ENCODE data around the gene GMPPB.
A peak's percentile ranks its signal among the peaks of the same experiment; 100 is the strongest.
"Not testable (repeated sequence)": the region's sequence is repeated elsewhere in the genome, so short reads cannot be mapped to it uniquely, and the experiment has no call there.

Gene GMPPB

DNA sequence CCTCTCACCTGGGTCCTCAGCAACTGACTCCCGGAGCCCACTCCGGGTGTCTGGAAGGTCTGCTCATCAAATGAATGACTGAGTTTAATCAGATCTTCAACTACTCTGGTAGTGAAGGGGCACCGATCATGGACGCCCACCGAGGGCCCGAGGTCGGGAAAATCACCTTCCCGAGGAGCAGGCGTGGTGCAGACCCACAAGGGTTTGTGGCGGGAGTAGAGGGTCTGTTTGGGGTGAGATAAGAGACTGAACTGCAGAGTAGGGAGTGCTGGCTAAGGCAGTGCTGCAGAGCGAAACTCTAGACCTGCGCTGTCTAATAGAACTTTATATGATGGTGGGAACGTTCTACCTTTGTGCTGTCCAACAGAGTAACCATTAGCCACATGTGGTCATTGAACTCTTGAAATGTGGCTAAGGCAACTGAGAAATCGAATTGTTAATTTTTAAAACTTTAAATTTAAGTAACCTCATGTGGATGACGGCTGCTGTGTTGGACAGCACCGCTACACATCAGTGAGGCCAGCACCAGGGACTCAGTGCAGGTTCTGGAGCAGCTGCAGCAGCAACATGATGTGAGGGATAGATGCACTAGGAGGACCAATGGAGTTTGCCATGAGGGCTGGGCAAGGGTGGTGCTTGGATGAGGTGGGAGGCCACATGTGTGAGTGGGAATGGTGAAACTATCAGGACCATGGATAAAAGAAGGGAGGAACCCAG, 33.7 kb downstream of the GMPPB start:
- DNase-seq (ENCODE audit: low read depth) = not testable (repeated sequence)

DNA sequence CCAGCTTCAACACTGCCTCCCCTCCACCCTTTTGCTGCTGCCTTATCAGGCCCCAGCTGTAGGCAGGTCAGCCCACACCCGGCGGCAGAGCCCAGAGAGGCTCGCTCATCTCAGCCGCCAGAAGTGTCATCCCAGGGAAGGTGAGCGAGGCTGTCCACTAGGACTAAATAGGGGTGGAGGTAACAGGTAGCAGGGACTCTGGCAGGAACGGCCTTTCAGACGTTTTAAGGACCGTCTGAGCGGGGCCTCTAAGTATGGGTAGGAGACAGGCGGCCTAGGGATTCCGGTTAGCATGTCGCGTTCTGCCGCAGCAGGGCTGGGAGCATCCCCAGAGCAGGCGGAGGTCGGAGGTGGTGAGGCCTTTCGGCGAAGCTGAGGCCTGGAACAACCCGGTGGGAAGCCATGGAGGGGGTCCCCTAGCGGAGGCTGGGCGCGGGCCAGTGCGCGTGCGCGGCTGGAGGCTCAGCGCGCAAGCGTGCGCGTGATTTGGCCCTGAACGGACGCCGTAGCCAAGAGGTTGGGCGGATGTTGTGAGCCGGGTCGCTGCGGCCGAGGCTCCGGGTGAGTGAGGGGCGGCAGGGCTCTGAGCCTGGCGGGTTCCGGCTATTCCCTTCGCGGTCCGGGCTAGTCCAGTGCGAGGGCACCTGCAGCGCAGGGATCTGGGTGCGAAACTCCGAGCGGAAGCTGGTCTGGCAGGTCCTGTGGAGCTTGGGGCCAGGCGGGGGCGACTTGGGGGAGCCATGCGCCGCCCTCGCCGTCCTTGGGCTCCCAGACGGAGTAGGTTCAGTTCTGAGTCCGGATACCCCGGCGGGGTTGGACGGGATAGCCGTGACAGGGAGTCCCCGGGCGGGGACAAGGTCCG, 34.5 kb downstream of the GMPPB start, which contains the start of the genes MST1 and RNF123:
MST1 (minus strand) TSS at position 429 of the 862 bp plus-strand sequence. CDS start 783 bp downstream, outside the sequence.
RNF123 (plus strand) TSS at position 512 of the 862 bp plus-strand sequence. CDS start 1,609 bp downstream, outside the sequence.
- peak; percentile 87 for DNase-seq (ENCODE audit: low read depth)

DNA sequence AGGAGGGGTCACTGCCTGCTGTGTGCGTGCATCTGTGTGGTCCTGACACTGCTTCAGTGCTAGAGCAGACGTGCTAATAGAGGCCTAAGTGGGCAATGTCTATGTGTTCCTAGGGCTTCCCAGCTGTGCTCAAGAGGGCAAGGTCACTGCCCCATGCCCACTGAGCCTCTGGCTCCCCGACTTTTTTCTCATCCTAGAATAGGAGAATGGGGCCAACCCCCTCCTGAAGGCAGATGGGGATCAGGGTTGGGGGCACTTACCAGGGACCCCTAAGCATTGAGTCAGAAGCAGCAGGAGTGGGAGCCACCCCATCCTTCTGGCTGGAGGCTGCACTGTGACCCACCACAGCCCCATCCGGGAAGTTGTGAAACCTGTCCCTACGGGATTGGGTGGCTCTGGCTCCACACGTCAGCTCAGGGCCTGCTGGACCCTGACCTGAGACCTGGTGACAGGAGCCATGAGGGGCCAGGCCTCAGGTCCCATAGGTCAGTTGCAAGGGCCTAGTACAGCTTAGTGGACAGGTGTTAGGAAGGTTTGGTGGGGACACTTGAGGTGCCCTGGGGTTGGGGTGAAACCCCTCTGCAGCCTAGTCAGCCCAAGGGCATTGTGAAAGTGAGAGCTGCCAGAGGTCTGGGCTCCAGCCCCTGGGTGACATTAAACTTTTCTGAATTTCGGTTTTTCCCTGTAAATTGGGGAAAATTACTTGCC, 35.3 kb downstream of the GMPPB start:
- not testable (repeated sequence) for DNase-seq (ENCODE audit: low read depth)

DNA sequence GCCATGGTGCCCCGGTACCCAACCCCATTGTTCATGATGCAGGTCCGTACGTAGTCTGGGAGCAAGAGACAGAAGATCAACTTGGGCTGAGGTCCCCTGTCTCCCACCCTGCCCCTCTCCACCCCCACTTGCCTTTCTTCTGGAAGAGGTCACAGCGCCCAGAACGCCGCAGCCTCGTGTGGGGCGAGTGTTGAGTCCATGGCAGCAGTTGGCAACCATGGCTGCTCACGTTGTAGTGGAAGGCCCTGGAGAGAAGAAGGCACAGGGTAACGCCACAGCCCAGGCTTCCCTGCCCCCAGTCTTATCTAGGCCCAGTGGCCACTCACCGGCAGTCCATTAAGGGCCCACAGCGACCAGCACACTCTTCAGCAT, 36.3 kb downstream of the GMPPB start:
- DNase-seq (ENCODE audit: low read depth) = not testable (repeated sequence)

DNA sequence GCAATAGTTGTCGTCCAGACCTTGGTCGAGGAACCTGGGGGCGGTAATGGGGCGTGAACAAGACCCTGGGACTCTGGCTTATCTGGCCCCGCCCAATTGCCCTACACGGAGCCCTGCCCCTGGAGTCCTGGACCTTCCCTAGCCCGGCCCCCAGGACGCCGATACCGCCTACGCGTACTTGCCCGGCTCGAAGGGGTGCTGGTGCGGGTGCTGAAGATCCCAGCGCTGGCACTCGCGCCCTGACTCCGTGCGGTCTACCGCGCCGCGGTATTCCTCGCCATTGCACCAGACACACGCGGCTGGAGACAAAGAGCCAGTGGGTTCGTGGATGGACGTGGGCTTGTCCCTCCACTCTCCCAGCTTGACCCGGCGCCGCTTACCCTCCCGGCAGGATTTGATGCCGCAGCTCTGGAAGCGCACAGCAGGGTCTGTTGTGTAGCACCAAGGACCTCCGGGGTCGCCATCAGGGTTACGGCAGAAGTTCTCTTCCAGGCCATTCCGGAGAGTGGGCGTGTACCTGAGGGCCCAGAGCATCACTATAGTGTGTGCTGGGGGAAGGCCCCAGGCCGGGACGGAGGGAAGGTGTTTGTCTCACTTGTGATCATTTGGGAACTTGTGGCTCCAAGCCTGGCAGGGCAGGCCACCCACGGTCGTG, 36.9 kb downstream of the GMPPB start:
- DNase-seq (ENCODE audit: low read depth) = not testable (repeated sequence)

DNA sequence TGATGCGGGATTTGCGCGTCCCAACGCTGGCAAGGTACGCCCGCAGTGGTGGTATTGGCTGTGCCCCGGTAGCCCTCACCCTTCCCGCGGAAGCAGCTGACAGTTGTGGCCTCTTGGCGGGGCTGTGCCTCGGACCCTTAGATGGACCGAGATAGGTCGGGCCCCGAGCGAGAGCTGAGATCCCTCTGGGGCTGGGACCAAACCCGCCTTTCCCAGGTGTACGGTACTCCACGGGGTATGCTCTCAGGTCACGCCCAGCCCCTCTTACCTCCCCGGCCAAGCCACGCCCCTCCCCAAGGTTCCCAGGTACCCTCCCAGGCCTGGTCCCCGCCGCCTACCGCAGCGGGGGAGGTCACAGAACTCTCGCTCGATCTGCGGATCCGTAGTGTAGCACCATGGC, 37.4 kb downstream of the GMPPB start:
- not testable (repeated sequence) for DNase-seq (ENCODE audit: low read depth)

DNA sequence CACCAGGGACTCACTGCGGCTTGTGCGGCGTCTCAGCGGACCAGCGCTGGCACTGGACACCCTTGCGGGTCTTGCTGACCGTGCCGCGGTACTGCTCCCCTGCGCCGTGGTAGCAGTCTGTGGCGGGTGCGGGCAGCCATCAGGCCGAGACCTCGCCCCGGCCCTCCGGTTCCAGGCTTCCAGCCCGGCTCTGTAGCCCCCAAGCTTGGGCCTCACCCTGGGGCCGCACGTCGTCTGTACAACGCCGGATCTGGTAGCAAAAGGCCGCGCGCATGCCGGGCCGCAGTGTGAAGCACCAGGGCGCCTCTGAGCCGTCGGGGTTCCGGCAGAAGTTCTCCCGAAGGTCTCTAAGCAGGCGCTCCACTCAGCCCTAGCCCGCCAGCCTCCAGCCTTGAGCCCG, 37.9 kb downstream of the GMPPB start:
- not testable (repeated sequence) for DNase-seq (ENCODE audit: low read depth)

DNA sequence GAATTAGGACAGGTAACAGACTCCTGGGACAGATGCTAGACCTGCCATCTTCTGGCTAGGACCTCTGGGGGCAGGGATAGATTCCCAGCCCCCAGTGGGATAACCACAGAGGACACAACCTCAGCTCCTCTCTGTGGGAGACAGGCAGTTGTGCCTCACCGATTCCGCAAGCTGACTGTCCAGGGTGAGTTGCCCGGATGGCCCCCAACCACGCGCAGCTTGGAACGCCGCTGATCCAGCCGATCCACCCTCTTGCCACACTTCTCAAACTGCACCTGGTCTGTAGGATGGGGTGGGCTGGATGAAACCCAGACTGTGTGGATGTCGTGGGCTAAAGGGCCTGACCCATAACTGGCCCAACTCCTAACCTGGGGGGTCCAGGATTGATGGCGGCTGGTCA, 38.6 kb downstream of the GMPPB start:
- DNase-seq (ENCODE audit: low read depth) = not testable (repeated sequence)

DNA sequence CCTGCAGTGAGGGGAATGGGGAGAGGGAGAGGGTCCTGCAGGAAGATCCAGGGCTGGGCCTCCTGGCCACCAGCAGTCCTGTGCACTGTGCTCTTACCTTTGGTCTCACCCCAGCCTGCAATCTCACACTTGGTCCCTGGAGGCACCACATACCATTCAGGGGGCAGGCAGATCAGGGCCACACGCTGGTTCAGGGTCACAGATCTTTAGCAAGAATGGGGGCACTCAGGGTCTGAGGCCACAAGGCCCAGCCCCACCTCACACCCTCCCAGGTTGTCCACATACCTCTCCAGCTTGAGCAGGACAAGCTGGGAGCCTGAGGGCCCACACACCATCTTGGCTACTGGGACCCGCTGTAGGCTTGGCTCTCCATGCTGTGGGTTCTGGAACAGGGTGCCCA, 39.3 kb downstream of the GMPPB start:
- DNase-seq (ENCODE audit: low read depth) = not testable (repeated sequence)

DNA sequence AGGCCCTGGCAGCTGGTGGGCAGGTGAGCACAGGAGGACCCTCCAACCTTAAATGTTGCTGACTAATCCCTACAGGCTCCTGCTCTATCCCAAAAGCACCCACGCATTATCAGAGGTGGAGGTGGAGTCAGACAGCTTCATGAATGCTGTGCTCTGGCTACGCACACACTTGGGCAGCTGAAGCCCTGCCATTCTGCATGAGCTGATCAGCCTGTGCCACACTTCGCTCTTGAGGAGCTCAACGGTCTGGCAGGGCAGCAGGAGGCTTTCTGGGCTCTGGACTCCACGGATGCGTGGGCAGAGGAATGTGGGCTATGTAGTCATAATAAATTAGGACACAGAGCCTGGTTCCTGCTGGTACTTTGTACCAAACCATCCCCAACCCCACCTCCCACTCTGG, 40.6 kb downstream of the GMPPB start:
- no peak for DNase-seq (ENCODE audit: low read depth)

DNA sequence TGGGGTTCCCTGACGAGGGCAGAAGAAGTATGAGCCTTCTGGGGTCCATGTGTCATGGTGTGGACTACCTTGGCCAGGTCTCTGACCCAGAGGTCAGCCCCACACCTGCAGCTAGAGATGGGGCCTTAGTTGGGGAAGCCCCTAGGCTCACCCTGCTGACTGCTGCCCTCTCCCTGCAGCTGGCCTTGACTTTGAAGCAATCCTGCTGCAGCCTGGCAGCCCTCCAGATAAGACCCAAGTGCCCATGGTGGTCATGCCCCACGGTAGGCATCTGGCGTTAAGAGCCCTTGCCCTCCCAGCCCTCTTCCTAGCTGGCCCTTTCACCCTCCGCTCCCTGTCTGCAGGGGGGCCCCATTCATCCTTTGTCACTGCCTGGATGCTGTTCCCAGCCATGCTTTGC, 42.2 kb downstream of the GMPPB start:
- no peak for DNase-seq (ENCODE audit: low read depth)

DNA sequence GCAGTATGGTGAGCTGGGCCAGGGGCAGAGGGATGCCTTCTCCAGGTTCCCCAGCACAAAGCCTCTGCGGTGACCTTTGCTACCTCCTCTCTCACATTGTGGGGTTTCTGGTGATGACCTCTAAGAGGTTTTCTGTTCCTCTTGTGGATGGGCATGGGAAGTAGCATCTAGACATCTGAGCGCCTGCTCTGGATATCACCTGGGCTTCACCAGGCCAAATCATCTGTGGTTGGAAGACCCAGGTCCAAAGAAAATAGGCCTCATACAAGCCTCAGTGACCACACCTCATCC, 42.6 kb downstream of the GMPPB start:
- no peak for DNase-seq (ENCODE audit: low read depth)

DNA sequence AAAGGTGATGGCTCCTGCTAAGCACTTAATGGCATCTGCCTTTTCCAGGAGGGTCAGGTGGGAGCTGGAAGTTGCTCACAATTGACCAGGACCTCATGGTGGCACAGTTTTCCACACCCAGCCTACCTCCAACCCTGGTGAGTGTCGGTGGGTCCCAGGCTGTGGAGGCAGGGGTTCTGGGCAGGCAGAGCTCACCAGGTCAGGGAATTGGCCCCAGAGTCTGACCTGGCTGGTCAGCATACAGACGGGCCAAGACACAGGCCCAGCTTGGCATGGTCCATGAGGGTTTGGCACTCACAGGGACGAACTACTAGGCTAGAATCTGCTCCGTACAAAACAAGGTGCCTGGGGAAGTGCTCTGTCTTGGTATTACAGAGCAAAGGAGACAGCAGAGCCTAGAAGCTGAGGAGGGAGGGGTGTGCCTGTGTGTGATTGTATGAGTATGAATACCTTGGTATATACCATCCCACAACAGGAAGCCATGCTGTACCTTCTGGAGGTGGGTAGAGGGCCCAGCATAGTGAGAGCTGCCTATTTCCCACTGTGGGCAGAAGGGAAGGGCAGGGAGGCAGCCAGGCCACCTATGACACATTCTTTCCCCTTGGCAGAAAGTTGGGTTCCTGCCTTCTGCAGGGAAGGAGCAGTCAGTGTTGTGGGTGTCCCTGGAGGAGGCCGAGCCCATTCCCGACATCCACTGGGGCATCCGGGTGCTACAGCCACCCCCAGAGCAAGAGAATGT, 43.1 kb downstream of the GMPPB start:
- DNase-seq (ENCODE audit: low read depth) = no peak

DNA sequence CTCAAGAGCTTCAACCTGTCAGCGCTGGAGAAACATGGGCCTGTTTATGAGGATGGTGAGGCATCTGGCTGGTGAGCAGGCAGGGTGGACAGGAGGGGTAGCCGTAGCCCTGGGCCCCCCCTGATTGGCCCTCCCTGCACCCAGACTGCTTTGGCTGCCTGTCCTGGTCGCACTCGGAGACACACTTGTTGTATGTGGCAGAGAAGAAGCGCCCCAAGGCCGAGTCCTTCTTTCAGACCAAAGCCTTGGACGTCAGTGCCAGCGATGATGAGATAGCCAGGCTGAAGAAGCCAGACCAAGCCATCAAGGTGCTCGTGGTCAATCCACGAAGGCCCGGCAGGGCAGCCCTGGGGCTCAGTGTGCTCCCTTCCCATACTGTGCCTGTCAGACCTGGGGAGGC, 47.8 kb downstream of the GMPPB start:
- no peak for DNase-seq (ENCODE audit: low read depth)

DNA sequence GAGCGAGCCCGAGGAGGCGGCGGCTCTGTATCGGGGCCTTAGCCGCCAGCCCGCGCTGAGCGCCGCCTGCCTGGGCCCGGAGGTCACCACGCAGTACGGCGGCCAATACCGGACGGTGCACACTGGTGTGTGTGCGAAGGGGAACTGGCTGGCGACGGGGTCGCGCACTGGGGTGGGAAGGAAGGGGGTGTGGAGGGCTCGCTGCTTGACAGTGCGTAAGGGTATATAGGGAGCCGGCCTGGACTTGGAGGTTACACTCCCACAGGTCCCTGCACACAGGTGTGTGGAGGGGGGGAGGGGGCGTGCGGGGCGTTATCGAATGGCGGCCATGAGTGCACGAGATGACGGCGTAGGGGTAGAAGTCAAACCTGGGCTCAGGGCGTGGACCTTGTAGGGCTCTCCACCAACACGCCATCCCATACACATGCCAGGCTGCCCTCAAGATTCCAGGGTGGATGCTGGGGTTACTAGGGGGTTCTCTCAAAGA, 49.2 kb downstream of the GMPPB start:
- DNase-seq (ENCODE audit: low read depth) = no peak

DNA sequence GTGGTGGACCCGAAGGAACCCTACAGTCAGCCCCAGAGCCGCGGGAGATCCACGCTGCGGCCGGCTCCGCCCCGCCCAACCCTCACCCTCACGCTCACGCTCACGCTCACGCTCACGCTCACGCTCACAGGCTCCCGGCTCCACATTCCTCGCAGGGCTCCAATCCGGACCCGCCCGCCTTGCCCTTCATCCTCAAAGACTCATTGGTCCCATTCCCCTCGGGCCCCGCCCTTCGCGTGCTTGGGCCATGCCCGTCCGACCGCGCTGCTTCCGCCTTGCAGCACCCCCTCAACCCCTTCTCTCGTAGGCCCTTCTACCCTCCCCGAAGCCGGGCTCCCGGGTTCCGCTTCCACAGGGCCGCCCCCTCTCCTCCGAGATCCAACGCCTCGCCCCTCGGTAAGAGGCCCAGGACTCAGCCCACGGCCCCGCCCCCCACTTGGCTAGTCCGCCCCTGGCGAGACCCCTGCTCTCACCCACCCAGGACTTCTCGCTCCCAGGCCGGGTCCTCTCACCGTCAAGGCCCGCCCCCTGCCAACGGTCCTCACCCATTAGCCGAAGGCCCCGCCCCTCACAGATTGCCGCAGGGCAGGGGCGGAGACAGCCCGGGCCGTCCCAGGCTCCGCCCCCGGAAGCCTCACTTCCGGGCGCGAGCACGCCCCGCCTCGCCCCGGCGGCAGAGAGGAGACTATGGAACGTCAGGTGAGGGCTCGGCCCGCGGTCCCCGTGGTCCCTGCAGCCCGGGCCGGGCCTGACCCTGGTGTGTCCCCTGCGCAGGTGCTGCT, 49.8 kb downstream of the GMPPB start, which contains the start of gene APEH:
APEH (plus strand) TSS at position 637 of the 782 bp plus-strand sequence; CDS start at position 688, 51 bp downstream.
- DNase-seq (ENCODE audit: low read depth) = peak; percentile 97

DNA sequence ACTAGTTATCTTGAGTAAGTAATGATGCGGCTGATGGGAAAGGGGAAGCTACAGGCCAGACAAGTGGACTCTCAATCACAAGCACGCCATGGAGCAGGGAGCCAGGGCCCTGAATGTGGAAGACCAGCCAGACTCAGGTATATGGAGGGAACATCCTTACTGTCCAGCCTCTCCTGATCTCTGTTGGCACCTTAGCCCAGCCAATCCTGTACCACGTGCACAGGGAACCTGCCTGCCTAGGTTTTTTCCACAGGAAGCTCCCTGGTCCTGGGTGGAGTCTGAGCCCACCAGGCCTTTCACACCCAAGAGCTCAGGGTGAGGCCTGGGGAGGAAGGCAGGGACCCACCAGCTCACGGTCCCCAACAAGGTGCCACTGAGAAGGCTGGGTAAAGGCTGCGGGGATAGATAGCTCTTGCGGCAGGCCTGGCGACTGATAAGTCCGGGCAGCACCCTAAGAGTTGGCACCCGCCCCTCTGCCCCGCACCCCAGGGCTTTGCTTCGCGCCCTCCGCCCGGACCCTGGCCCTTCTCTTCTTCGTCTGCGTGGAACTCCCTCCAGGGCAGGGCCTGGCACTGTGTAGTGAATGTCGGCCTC, 50.5 kb downstream of the GMPPB start:
- no peak for DNase-seq (ENCODE audit: low read depth)

DNA sequence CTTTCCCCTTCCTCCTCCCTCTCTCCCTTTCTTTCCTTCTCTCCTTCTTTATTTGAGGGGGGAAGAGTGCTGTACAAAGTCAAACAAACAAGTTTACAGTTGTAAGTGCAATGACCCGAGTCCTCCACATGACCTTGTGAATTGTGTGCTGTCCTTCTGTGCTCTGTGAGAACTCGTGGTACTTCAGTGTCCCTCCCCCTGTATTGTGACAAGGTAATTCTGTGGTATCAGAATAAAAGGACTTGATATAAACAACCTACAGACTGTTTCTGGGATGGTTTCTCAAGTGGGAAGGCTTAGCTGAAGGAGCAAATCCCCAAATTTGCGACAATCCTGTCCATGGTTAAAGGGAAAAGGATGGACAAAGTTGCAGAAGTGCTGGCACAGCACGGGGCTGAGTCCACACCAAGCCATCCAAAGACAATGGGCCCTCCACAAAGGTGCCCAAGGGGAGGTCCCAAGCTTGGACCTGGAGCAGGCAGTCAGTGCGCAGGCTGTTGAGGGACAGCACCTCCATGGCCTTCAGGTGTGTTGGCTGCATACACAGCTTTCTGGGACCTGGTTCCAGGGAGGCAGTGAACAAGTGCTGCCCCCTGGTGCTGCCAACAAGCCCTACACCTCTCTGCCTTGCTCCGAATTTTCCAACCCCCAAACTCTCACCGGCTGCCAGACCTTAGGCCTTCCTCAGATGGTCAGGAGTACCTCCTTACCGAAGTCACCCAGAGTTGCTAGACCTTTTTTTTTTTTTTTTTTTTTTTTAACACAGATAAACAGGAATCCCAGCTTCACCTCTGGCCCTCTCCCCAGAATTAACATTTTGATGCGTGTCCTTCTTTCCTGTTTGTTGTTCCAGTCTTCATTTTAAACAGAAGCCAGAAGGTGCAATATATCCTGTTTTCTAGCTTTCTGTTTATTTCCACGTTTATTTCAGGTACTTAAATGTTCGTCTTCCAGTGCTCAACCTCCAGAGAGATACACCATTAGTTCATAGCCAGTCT, 52.2 kb downstream of the GMPPB start:
- DNase-seq (ENCODE audit: low read depth) = peak; percentile 59

DNA sequence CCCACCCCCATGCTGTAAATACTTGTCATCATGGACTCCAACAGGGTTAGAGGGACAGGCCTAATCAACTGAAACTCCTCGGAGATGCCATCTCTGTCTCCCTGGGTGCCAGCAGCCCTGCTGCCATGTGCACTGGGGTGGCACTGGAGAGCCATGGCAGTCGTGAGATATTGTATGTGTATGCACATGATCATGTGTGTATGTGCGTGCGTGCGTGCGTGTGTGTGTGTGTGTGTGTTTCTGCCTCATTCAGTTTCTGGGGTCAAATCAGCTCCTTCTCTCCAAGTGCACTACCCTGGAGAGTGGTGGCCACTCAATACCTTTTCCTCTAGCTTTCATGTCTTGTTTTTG, 52.8 kb downstream of the GMPPB start:
- no peak for DNase-seq (ENCODE audit: low read depth)
